Renal cortical epithelial cell (primary cell): ENCODE results near the gene CATSPERZ. TPM values are rescaled to one million over a fixed set of nuclear protein-coding genes. Genes with fewer than 3 reads are reported as not detected.
"Not testable (repeated sequence)": the region's sequence is repeated elsewhere in the genome, so short reads cannot be mapped to it uniquely, and the experiment has no call there.

Experiments
- DNase-seq: peaks from one replicate; pipeline ENCODE4 v3.0.0-alpha.2; 2011; ENCODE audit warnings: low read depth
- total RNA-seq: library from RNA; depleted of rRNA; stranded (reverse); fragments of >200 nt; gene quantifications from 2 replicates; pipeline ENCODE4 v1.2.3, GENCODE V29; 2014

CATSPERZ gene
- total RNA-seq, 1 donor from 2014 or later = not detected

- no peak for DNase-seq
These were observed 18.9 kb downstream of the CATSPERZ start for GRCh38 chr11:64318766-64319761.

- no peak for DNase-seq
These were observed 20.4 kb downstream of the CATSPERZ start for GRCh38 chr11:64320556-64320955.

DNA sequence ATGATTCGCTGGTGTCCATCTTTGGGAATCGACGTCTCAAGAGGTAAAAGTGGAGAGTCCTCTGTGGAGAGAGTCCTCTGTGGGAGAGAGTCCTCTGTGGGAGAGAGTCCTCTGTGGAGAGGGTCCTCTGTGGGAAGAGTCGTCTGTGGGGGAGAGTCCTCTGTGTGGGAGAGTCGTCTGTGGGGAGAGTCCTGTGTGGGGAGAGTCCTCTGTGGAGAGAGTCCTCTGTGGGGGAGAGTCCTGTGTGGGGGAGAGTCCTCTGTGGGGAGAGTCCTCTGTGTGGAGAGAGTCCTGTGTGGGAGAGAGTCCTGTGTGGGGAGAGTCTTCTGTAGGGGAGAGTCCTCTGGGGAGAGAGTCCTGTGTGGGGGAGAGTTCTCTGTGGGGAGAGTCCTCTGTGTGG lies 20.9 kb downstream of the CATSPERZ start:
- no peak for DNase-seq

- peak; percentile 30 for DNase-seq
These were observed 21.4 kb downstream of the CATSPERZ start for GRCh38 chr11:64321533-64321932.

GRCh38 chr11:64322925-64323260 lies 22.7 kb downstream of the CATSPERZ start:
- no peak for DNase-seq

DNA sequence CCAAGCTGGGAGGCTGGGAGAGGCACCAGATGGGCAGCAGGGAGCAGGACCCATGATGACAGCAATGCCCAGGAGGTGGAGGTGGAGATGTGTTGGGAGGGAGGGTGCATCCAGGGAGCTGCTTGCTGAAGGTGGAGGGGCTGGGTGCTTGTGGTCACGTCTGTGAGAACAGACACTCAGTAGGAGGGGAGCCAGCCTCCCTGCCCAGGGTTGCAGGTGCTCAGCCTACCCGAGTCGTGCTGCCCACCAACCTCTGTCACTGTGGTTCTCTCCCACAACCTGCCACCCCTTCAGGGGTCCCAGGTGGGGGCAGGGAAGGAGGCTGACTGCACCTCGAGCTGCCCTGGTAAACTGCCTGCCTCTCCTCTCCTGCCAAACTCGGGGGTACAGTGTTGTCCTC lies 23.2 kb downstream of the CATSPERZ start:
- no peak for DNase-seq

DNA sequence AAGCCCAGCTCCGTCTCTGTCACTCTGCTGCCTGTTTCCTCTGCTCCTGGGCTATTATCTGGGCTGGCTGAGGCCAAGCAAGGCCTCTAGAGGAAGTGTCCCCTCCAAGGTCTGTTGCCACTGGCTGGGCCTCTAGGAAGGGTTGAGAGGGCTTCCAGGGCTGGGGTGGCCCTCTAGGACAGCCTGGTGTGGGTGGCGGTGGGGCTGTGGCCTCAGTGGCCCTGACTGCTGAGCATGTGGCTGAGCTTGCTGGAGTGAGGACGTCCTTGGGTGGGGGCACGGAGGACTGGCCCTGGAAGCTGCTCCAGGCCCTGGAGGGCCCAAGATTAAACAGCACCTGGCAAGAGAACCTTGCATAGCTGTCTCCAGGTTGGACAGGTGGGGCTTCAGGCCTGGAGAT lies 23.8 kb downstream of the CATSPERZ start:
- not testable (repeated sequence) for DNase-seq

GRCh38 chr11:64324692-64325469 lies 24.7 kb downstream of the CATSPERZ start:
- DNase-seq = no peak

GRCh38 chr11:64327375-64327774 lies 27.2 kb downstream of the CATSPERZ start:
- no peak for DNase-seq

- no peak for DNase-seq
These were observed 27.8 kb downstream of the CATSPERZ start for GRCh38 chr11:64327993-64328392.

GRCh38 chr11:64330888-64331287 lies 30.7 kb downstream of the CATSPERZ start:
- DNase-seq = no peak

- peak; percentile 91 for DNase-seq
These were observed 31.6 kb downstream of the CATSPERZ start for GRCh38 chr11:64331569-64332371.

GRCh38 chr11:64333556-64333955 lies 33.4 kb downstream of the CATSPERZ start:
- DNase-seq = no peak

DNA sequence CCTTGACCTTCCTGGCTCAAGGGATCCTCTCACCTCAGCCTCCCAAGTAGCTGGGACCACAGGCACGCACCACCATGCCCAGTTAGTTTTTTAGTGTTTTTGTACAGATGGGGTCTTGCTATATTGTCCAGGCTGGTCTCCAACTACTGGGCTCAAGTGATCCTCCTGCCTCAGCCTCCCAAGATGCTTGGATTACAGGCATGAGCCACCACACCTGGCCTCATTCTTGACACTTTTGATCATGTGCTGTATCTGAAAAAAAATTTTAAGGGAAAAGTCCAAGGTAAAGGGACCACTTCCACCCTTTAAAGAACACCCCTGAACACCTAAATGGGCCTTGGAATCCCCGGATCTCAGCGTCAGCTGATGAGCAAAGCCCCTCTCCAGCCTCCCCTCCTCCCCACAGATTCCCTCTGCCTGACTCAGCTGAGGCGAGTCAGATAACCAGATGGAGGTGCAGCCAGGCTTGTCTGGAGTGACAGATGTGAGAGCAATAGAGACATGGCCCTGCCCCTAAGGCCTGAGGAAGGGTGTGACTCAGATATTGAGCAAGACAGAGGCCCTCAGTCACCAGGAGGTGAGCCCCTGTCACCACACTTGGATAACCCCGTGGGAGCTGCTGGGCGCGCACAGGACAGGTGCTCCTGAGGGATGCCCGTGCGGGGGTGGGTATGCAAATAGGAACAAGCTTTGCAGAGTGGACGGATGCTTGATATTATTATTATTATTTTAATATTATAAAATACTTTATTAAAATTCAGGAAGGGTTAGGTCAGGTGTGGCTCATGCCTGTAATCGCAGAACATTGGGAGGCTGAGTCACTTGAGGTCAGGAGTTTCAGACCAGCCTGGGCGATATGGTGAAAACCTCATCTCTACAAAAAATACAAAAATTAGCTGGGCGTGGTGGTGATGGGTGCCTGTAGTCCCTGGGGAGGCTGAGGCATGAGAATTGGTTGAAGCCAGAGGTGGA lies 34.9 kb downstream of the CATSPERZ start:
- peak; percentile 99 for DNase-seq

DNA sequence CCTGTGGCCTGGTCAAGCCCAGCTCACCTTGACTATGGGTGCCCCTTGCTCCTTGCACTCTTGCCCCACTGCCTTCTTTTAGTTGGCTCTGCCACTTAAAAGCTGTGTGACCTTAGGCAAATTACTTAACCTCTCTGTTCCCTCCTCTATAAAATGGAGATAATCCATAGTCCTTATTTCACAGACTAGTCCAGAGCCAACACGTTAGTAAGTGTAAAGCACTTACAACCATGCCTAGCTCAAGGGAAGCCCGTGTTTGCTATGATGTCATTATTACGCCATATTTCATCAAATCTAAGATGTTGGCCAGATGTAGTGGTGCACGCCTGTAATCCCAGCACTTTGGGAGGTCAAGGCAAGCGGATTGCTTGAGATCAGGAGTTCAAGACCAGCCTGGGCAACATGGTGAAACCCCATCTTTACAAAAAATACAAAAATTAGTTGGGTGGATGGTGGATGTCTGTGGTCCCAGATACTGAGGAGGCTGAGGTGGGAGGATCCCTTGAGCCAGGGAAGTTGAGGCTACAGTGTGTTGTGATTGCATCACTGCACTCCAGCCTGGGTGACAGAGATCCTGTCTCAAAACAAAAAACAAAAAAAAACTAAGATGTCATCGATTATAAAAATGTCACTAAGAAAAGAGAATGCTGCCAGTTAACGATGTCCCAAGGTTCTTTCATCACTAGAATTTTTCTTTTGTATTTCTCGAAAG lies 37.5 kb downstream of the CATSPERZ start:
- DNase-seq = no peak

DNA sequence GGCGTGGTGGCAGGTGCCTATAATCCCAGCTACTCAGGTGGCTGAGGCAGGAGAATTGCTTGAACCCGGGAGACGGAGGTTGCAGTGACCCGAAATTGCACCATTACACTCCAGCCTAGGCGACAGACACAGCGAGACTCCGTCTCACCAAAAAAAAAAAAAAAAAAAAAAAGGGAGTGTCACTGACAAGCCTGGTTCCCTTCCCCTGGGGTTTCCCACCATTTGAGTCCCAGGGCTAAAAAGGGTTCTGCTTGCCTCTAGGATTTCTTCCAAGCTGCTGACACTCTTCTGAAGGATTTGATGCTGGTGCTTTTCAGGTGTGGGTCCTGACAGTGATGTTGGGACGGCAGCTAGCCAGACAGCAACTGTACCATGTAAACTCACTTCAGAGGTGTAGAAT lies 38.6 kb downstream of the CATSPERZ start:
- DNase-seq = no peak

- no peak for DNase-seq
These were observed 39.1 kb downstream of the CATSPERZ start for GRCh38 chr11:64339286-64339685.

GRCh38 chr11:64339754-64340408 lies 39.7 kb downstream of the CATSPERZ start, which contains the start of gene CCDC88B:
Gene CCDC88B, plus strand, starts transcription at chr11:64340204. Its CDS starts 63 bp downstream, at chr11:64340267.
- no peak for DNase-seq

GRCh38 chr11:64340671-64341335 lies 40.6 kb downstream of the CATSPERZ start:
- DNase-seq = no peak
